ENCODE measurements around the gene ADAMTSL4.
A peak's percentile ranks its signal among the peaks of the same experiment; 100 is the strongest.
"Not testable (repeated sequence)": the region's sequence is repeated elsewhere in the genome, so short reads cannot be mapped to it uniquely, and the experiment has no call there.

The ADAMTSL4 gene

GRCh38 chr1:150555971-150556865 lies 7.0 kb downstream of the ADAMTSL4 start:
- DNase-seq = no peak

- DNase-seq = no peak
These were observed 7.9 kb downstream of the ADAMTSL4 start for GRCh38 chr1:150557065-150557600.

GRCh38 chr1:150557813-150558212 lies 8.6 kb downstream of the ADAMTSL4 start:
- DNase-seq = no peak

GRCh38 chr1:150558303-150558704 lies 9.1 kb downstream of the ADAMTSL4 start:
- DNase-seq = no peak

- no peak for DNase-seq
These were observed 9.8 kb downstream of the ADAMTSL4 start for GRCh38 chr1:150558761-150559655.

- DNase-seq = no peak
These were observed 10.4 kb downstream of the ADAMTSL4 start for GRCh38 chr1:150559656-150560010.

GRCh38 chr1:150560011-150560438 lies 10.8 kb downstream of the ADAMTSL4 start:
- peak in 4 of 5 donors; percentile 52 to 75 (median 66) for DNase-seq

- peak; percentile 50 to 86 (median 66) for DNase-seq
These were observed 11.5 kb downstream of the ADAMTSL4 start for GRCh38 chr1:150560576-150561253.

- DNase-seq = peak in 2 of 5 donors; percentile 41 to 73
These were observed 12.2 kb downstream of the ADAMTSL4 start for GRCh38 chr1:150561254-150561973.

GRCh38 chr1:150561974-150562445 lies 12.8 kb downstream of the ADAMTSL4 start:
- DNase-seq = peak; percentile 63 to 94 (median 76)

GRCh38 chr1:150562446-150563339 lies 13.5 kb downstream of the ADAMTSL4 start:
- DNase-seq = peak in 4 of 5 donors; percentile 46 to 89 (median 52)

GRCh38 chr1:150563340-150564038 lies 14.3 kb downstream of the ADAMTSL4 start:
- DNase-seq = peak in 2 of 5 donors; percentile 41 to 76

- DNase-seq = no peak
These were observed 15.1 kb downstream of the ADAMTSL4 start for GRCh38 chr1:150564051-150564991.

- DNase-seq = not testable (repeated sequence)
These were observed 16.2 kb downstream of the ADAMTSL4 start for GRCh38 chr1:150565240-150565991.

GRCh38 chr1:150566589-150567340 lies 17.6 kb downstream of the ADAMTSL4 start:
- no peak for DNase-seq

- DNase-seq = peak in 1 of 5 donors; percentile 94
These were observed 18.1 kb downstream of the ADAMTSL4 start for GRCh38 chr1:150567341-150567716.
